ENCODE results near the gene RACGAP1. TPM values are rescaled to one million over a fixed set of nuclear protein-coding genes. Genes with fewer than 3 reads are reported as not detected.

The RACGAP1 gene
- total RNA-seq, 1 experiment from 2014 or later = 78.6 TPM

DNA sequence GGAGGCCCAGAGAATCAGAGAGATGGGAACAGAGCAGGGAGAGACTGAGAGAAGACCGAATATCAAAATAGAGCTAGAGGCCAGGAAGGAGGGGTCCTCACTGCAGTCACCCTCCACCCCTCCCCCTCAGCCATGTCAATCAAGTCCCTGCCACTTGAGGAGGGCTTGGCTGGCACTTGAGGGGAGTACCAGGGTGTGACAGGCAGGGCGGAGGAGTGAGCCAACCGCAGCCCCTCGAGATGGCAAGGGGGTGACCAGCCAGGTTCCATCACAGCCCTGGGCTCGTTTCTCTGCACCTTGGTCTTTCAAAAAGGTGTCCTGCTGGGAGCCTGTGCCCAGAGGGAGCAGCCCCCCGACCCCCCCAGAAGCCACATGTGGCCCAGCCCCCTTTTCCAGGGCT is 59.5 kb downstream of the RACGAP1 start:
- peaks cover 69% of the 10 kb centered on the region for H3K4me1 ChIP-seq (ENCODE audit: low read length)
- peak overlapping the region; percentile 97 for H3K27ac ChIP-seq (ENCODE audit: low read length)
- H3K9me2 ChIP-seq (replicated peaks; ENCODE audit: insufficient read depth, low read length) = no peaks in the 10 kb centered on the region
- H3K9me3 ChIP-seq (ENCODE audit: low read length) = no peaks in the 10 kb centered on the region
- H3K27me3 ChIP-seq (ENCODE audit: low read length) = no peaks in the 10 kb centered on the region
- H3K79me2 ChIP-seq (ENCODE audit: low read length) = peaks cover 8% of the 10 kb centered on the region
- H3K36me3 ChIP-seq (ENCODE audit: insufficient read depth, low read length) = no peaks in the 10 kb centered on the region
- DNase-seq = peak; percentile 79
- H2AFZ ChIP-seq (ENCODE audit: low read length) = no peak overlapping the region
- H3K4me3 ChIP-seq (ENCODE audit: low read length) = peak overlapping the region; percentile 67
- no peaks in the 10 kb centered on the region for H4K20me1 ChIP-seq (ENCODE audit: insufficient read depth, low read depth, low read length)
- H3K9ac ChIP-seq (ENCODE audit: low read length) = peak overlapping the region; percentile 90
- peak overlapping the region; percentile 71 for H3K4me2 ChIP-seq (ENCODE audit: low read depth, low read length, poor library complexity, severe bottlenecking)

DNA sequence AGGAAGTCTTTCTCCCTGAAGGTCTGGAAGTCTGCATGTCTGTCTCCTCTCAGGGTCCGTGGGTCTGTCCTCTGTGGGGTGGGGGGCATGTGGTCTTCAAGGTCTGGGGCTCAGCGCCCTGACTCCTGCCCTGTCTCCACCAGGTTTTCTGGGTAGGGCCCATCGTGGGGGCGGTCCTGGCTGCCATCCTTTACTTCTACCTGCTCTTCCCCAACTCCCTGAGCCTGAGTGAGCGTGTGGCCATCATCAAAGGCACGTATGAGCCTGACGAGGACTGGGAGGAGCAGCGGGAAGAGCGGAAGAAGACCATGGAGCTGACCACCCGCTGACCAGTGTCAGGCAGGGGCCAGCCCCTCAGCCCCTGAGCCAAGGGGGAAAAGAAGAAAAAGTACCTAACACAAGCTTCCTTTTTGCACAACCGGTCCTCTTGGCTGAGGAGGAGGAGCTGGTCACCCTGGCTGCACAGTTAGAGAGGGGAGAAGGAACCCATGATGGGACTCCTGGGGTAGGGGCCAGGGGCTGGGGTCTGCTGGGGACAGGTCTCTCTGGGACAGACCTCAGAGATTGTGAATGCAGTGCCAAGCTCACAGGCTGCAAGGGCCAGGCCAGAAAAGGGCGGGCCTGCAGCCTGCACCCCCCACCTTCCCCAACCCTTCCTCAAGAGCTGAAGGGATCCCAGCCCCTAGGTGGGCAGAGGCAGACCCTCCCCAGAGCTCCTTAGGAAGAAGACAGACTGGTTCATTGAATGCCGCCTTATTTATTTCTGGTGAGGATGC is 60.3 kb downstream of the RACGAP1 start:
- Histone ChIP-seq H3K9ac (ENCODE audit: low read length) (peak overlapping the region; percentile 90), H2AFZ (ENCODE audit: low read length) (peak overlapping the region; percentile 17; the same call in 1 of the 2 replicates), H3K27me3 (ENCODE audit: low read length) (no peaks in the 10 kb centered on the region), H3K9me3 (ENCODE audit: low read length) (no peaks in the 10 kb centered on the region), H3K4me3 (ENCODE audit: low read length) (peak overlapping the region; percentile 67), H3K36me3 (ENCODE audit: insufficient read depth, low read length) (no peaks in the 10 kb centered on the region), H3K9me2 (replicated peaks; ENCODE audit: insufficient read depth, low read length) (no peaks in the 10 kb centered on the region), H3K4me2 (ENCODE audit: low read depth, low read length, poor library complexity, severe bottlenecking) (peak overlapping the region; percentile 71), H3K4me1 (ENCODE audit: low read length) (peaks cover 77% of the 10 kb centered on the region), H3K79me2 (ENCODE audit: low read length) (peaks cover 8% of the 10 kb centered on the region), H4K20me1 (ENCODE audit: insufficient read depth, low read depth, low read length) (no peaks in the 10 kb centered on the region), H3K27ac (ENCODE audit: low read length) (peak overlapping the region; percentile 97)
- DNase-seq = peak; percentile 59

DNA sequence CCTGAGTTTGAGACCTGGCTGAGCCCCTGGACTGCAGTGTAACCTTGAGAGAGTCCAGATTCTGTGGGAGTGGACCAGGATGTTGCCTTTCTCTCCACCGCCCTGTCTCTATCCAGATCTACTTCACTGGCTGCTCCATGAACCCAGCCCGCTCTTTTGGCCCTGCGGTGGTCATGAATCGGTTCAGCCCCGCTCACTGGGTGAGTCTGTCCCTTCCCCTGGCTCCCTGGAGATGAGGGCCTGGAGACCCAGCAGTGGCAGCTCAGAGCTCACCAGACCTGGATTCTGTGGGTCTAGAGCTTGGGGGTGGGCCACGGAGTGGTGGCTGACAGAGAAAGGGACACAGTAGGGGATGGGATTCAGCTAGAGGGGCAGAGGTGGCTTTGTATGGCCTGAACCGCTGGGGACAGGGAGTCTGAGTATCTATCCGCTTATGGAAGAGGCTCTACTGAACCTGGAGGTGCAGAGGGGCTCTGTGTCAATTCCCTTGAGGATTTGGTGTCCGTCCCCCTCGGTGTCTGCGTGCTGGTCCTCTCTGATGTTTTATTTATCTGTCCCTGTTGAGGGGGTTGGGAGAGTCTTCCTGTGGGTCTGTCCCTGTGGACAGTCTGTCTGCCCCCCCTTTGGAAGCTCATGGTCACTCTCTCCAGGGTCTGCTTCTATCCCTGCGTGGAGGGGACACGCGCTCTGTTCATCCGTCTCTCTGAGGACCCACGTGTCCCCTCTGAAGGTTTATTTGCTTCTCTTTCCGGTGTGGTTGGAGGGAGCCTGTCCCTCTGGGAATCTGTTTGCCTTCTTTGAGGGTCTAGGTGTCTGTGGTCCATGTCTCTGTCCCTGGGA is 61.1 kb downstream of the RACGAP1 start:
- Histone ChIP-seq H3K27ac (ENCODE audit: low read length) (peak overlapping the region; percentile 97), H3K27me3 (ENCODE audit: low read length) (no peaks in the 10 kb centered on the region), H3K9ac (ENCODE audit: low read length) (peak overlapping the region; percentile 90), H3K9me2 (replicated peaks; ENCODE audit: insufficient read depth, low read length) (no peaks in the 10 kb centered on the region), H3K4me2 (ENCODE audit: low read depth, low read length, poor library complexity, severe bottlenecking) (peak overlapping the region; percentile 71), H3K79me2 (ENCODE audit: low read length) (peaks cover 8% of the 10 kb centered on the region), H3K4me3 (ENCODE audit: low read length) (peak overlapping the region; percentile 67), H3K36me3 (ENCODE audit: insufficient read depth, low read length) (no peaks in the 10 kb centered on the region), H4K20me1 (ENCODE audit: insufficient read depth, low read depth, low read length) (no peaks in the 10 kb centered on the region), H3K4me1 (ENCODE audit: low read length) (peaks cover 85% of the 10 kb centered on the region), H2AFZ (ENCODE audit: low read length) (peak overlapping the region; percentile 17; the same call in 1 of the 2 replicates), H3K9me3 (ENCODE audit: low read length) (no peaks in the 10 kb centered on the region)
- DNase-seq = no peak

DNA sequence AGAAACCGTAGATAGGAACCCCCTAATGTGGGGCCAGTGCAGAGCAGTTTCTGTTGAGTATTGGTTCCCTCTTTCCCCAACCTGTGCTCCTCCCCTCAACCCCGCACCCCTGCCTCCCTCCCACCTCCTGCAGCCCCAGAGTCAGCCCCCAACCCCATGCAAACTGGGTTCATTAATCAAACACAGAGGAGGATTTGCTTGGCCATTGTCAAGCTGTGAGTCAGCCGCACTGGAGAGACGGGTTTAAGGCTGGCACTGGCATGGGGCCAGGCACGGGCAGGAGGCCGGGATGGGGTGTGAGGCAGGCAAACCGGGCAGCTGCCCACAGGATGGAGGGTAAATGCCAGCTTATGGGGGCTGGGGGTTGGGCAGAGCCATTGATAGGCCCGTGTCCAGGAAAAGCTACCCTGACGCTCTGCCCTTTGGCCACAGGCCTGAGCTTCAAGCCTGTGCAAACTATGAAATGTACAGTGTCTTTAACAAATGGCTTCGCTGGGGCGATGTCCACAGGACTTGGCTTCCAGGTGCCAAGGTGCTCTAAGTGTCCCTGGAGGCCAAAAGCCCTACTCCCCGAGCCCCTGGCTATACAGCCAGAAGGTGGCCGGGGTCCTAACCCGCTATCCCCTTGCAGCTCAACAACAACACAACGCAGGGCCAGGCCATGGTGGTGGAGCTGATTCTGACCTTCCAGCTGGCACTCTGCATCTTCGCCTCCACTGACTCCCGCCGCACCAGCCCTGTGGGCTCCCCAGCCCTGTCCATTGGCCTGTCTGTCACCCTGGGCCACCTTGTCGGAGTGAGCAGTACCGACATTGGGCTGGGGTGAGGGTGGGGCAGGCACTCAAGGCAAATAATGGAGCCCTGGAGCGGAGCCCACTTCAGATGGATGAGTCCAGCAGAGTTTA is 62.2 kb downstream of the RACGAP1 start:
- H3K9me3 ChIP-seq (ENCODE audit: low read length) = no peaks in the 10 kb centered on the region
- DNase-seq = peak; percentile 96
- H3K9ac ChIP-seq (ENCODE audit: low read length) = peak overlapping the region; percentile 90
- H3K9me2 ChIP-seq (replicated peaks; ENCODE audit: insufficient read depth, low read length) = no peaks in the 10 kb centered on the region
- H3K4me2 ChIP-seq (ENCODE audit: low read depth, low read length, poor library complexity, severe bottlenecking) = peak overlapping the region; percentile 71
- no peak overlapping the region for H2AFZ ChIP-seq (ENCODE audit: low read length)
- H3K27me3 ChIP-seq (ENCODE audit: low read length) = no peaks in the 10 kb centered on the region
- peaks cover 8% of the 10 kb centered on the region for H3K79me2 ChIP-seq (ENCODE audit: low read length)
- no peaks in the 10 kb centered on the region for H4K20me1 ChIP-seq (ENCODE audit: insufficient read depth, low read depth, low read length)
- peak overlapping the region; percentile 67 for H3K4me3 ChIP-seq (ENCODE audit: low read length)
- peak overlapping the region; percentile 97 for H3K27ac ChIP-seq (ENCODE audit: low read length)
- H3K4me1 ChIP-seq (ENCODE audit: low read length) = peaks cover 96% of the 10 kb centered on the region
- no peaks in the 10 kb centered on the region; the same call in 1 of the 2 replicates for H3K36me3 ChIP-seq (ENCODE audit: insufficient read depth, low read length)

DNA sequence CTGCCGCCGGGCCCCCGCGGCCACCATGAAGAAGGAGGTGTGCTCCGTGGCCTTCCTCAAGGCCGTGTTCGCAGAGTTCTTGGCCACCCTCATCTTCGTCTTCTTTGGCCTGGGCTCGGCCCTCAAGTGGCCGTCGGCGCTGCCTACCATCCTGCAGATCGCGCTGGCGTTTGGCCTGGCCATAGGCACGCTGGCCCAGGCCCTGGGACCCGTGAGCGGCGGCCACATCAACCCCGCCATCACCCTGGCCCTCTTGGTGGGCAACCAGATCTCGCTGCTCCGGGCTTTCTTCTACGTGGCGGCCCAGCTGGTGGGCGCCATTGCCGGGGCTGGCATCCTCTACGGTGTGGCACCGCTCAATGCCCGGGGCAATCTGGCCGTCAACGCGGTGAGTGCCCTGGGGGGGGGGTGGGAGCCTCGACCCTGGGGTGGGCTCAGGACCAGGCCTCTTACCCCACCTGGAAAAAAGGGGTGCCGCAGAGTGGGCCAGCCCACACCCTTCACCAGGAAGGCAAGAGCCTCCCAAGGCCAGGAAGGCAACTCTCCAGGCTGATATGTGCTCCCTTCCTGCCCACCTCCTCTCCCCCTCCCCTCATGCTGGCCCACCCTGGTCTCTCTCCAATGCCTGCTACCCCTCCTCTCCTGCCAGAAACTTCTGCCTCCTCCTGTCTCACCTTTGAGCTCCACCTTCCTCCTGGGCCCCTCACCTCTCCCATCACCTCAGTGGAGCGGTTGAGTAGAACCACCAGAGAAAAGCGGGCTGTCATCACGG is 63.1 kb downstream of the RACGAP1 start:
- H3K9ac ChIP-seq (ENCODE audit: low read length) = peak overlapping the region; percentile 90
- H2AFZ ChIP-seq (ENCODE audit: low read length) = no peak overlapping the region

GRCh38 chr12:49961111-49961922 is 64.0 kb downstream of the RACGAP1 start, which contains the start of gene AQP5:
TSS of gene AQP5 (plus strand) at chr12:49961872. CDS start at chr12:49962018, 146 bp downstream.
- H3K9ac ChIP-seq (ENCODE audit: low read length) = peak within 1 kb of the TSS; percentile 90
- DNase-seq = no peak
- H3K9me2 ChIP-seq (replicated peaks; ENCODE audit: insufficient read depth, low read length) = no peaks in the 10 kb centered on the region
- H3K27ac ChIP-seq (ENCODE audit: low read length) = peak within 1 kb of the TSS; percentile 99
- no peaks in the 10 kb centered on the region; the same call in 1 of the 2 replicates for H3K36me3 ChIP-seq (ENCODE audit: insufficient read depth, low read length)
- no peak within 1 kb of the TSS for H2AFZ ChIP-seq (ENCODE audit: low read length)
- H3K4me2 ChIP-seq (ENCODE audit: low read depth, low read length, poor library complexity, severe bottlenecking) = peak within 1 kb of the TSS; percentile 71
- H3K4me1 ChIP-seq (ENCODE audit: low read length) = peaks cover 96% of the 10 kb centered on the region
- H3K9me3 ChIP-seq (ENCODE audit: low read length) = no peaks in the 10 kb centered on the region
- H3K27me3 ChIP-seq (ENCODE audit: low read length) = no peaks in the 10 kb centered on the region
- peaks cover 8% of the 10 kb centered on the region for H3K79me2 ChIP-seq (ENCODE audit: low read length)
- no peaks in the 10 kb centered on the region for H4K20me1 ChIP-seq (ENCODE audit: insufficient read depth, low read depth, low read length)
- H3K4me3 ChIP-seq (ENCODE audit: low read length) = peak within 1 kb of the TSS; percentile 67

More for the DNA sequence above, 63.1 kb downstream of the RACGAP1 start:
- no peaks in the 10 kb centered on the region for H4K20me1 ChIP-seq (ENCODE audit: insufficient read depth, low read depth, low read length)
- peak overlapping the region; percentile 97 for H3K27ac ChIP-seq (ENCODE audit: low read length)
- DNase-seq = no peak
- H3K4me1 ChIP-seq (ENCODE audit: low read length) = peaks cover 96% of the 10 kb centered on the region
- peaks cover 8% of the 10 kb centered on the region for H3K79me2 ChIP-seq (ENCODE audit: low read length)
- no peaks in the 10 kb centered on the region for H3K27me3 ChIP-seq (ENCODE audit: low read length)
- no peaks in the 10 kb centered on the region; the same call in 1 of the 2 replicates for H3K36me3 ChIP-seq (ENCODE audit: insufficient read depth, low read length)
- no peaks in the 10 kb centered on the region for H3K9me3 ChIP-seq (ENCODE audit: low read length)
- no peaks in the 10 kb centered on the region for H3K9me2 ChIP-seq (replicated peaks; ENCODE audit: insufficient read depth, low read length)
- peak overlapping the region; percentile 67 for H3K4me3 ChIP-seq (ENCODE audit: low read length)
- H3K4me2 ChIP-seq (ENCODE audit: low read depth, low read length, poor library complexity, severe bottlenecking) = peak overlapping the region; percentile 71

Data from Karpas-422 (cell line).